BLaER1 treated with 17β-estradiol and CSF1 and Interleukin-3, amounts not matched to agents 10 nM and 100 nM (cell line): Measurements from ENCODE around the gene LPP.
A peak's percentile ranks its signal among the peaks of the same experiment; 100 is the strongest.

Experiments
- H3K27ac ChIP-seq, 11 experiments: shearing (Covaris generic); formaldehyde crosslinking; 2 replicates each; pipeline ENCODE4 v1.8.1; 2022
- H3K27me3 ChIP-seq, 11 experiments: shearing (Covaris generic); formaldehyde crosslinking; 2 replicates each; pipeline ENCODE4 v1.8.1; 2022
- H3K36me3 ChIP-seq, 11 experiments: shearing (Covaris generic); formaldehyde crosslinking; 2 replicates each; pipeline ENCODE4 v1.8.1; 2022
- H3K4me1 ChIP-seq, 10 experiments: shearing (Covaris generic); formaldehyde crosslinking; 2 replicates each; pipeline ENCODE4 v1.8.1; 2022
- H3K4me2 ChIP-seq, 11 experiments: shearing (Covaris generic); formaldehyde crosslinking; 2 replicates each; pipeline ENCODE4 v1.8.1; 2022
- H3K4me3 ChIP-seq, 10 experiments: shearing (Covaris generic); formaldehyde crosslinking; 2 replicates each; pipeline ENCODE4 v1.8.1; 2022
- H3K9ac ChIP-seq, 11 experiments: shearing (Covaris generic); formaldehyde crosslinking; 2 replicates each; pipeline ENCODE4 v1.8.1; 2022
- H3K9me3 ChIP-seq, 11 experiments: shearing (Covaris generic); formaldehyde crosslinking; replicated peaks in 1 of 11; 2 replicates each; pipeline ENCODE4 v1.8.1; 2022
- H4K20me1 ChIP-seq, 11 experiments: shearing (Covaris generic); formaldehyde crosslinking; 2 replicates each; pipeline ENCODE4 v1.8.1; 2022
- Cebpa-rat ChIP-seq, 11 experiments: shearing (Covaris generic); IDR thresholded peaks; 2 replicates each; pipeline ENCODE4 v1.8.1; 2022

The LPP gene

DNA sequence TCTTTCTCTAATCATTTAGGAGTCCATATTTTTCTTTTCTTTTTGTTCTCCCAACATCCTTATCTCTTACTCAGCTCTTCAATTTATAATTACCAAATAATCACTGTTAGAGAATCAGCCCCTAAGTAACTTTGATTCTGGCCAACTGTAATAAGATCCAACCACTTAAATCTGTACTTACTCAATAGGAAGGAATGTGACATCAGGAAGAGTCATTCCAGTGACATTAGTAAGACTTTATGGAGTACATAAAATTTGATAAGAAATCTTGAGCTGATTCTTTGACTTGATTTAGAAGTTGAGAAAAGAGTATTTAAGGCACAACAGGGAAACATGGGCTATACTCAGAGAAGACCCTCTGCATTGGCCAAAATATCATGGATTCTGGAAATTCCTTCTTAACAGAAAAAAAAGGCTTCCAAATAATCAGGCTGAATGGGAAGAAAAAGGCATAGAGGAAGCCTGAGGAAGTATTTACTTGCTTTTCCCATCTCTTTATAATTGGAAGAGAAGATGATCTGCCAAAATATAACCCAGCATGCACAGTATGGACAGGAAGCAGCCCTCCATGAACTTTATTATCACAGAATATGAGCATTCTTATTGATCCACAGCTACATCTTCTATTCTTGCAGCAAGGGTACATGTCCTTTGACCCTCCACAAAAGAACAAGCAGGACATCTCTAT lies 728.1 kb downstream of the LPP start:
- Histone ChIP-seq H3K4me2 (no peak overlapping the region), H3K9ac (no peak overlapping the region), H3K27ac (no peak overlapping the region), H3K4me3 (no peak overlapping the region), H3K4me1 (peaks cover 0 to 20% (median 0%) of the 10 kb centered on the region in 10 experiments; a peak in 6 of 20 replicates), H3K36me3 (peaks cover 16 to 73% (median 42%) of the 10 kb centered on the region in 11 experiments; a peak in 20 of 22 replicates), H4K20me1 (no peaks in the 10 kb centered on the region), H3K9me3 (peaks cover 0 to 15% (median 5%) of the 10 kb centered on the region in 11 experiments; a peak in 7 of 22 replicates), H3K27me3 (no peaks in the 10 kb centered on the region)
- no peak for TF ChIP-seq Cebpa-rat (IDR thresholded peaks at IDR 0.05)

DNA sequence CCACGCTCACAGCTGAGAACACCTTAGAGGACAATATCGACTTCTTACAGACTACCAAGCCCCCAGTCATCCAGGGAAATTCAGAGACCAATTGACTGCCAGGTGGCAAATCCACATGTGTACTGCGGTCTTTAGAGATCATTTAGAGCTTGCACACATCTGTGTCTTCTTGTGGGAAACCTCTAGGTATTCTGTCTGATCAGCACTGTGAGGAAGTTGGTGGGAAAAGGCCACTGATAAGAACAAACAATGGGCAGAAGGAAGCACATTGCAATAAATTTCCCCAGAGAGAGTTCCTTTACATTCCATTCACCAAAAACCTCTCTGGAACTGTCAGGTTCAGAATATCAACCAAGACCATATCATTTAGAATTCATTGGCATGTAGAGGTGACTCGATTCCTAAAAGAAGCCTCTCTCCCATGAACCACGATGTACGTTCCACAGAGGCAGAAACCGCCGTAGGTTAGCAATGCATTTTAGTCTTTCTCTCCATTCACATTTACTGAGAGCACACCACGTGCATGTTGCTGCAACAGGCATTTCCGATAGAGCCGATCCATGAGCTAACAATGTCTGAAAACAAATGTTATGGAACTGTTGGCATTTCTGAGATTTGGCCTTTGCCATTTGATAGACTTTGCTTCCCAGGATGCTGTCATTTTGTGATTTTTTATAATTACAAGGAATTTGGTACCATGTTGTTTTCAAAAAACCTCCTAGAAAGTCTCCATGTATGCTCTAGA lies 730.5 kb downstream of the LPP start:
- peaks cover 0 to 15% (median 5%) of the 10 kb centered on the region in 11 experiments; a peak in 8 of 22 replicates for H3K9me3 ChIP-seq
- H3K9ac ChIP-seq = no peak overlapping the region
- no peak overlapping the region for H3K4me3 ChIP-seq
- H3K4me2 ChIP-seq = no peak overlapping the region
- H3K27me3 ChIP-seq = no peaks in the 10 kb centered on the region
- H3K27ac ChIP-seq = peak overlapping the region in 1 of 11 experiments; percentile 8; a peak in 1 of 22 replicates
- peaks cover 16 to 65% (median 29%) of the 10 kb centered on the region in 11 experiments; a peak in 20 of 22 replicates for H3K36me3 ChIP-seq
- TF ChIP-seq Cebpa-rat (IDR thresholded peaks at IDR 0.05) = no peak
- peaks cover 0 to 39% (median 0%) of the 10 kb centered on the region in 10 experiments; a peak in 6 of 20 replicates for H3K4me1 ChIP-seq
- H4K20me1 ChIP-seq = no peaks in the 10 kb centered on the region

- H3K9me3 ChIP-seq = peaks cover 0 to 10% (median 0%) of the 10 kb centered on the region in 11 experiments; a peak in 5 of 22 replicates
- peaks cover 0 to 55% (median 0%) of the 10 kb centered on the region in 10 experiments; a peak in 6 of 20 replicates for H3K4me1 ChIP-seq
- H3K27ac ChIP-seq = no peak overlapping the region
- H3K4me2 ChIP-seq = peak overlapping the region in 2 of 11 experiments; percentile 48 to 62; a peak in 3 of 22 replicates
- H3K36me3 ChIP-seq = peaks cover 0 to 41% (median 11%) of the 10 kb centered on the region in 11 experiments; a peak in 14 of 22 replicates
- no peak overlapping the region for H3K9ac ChIP-seq
- TF ChIP-seq Cebpa-rat (IDR thresholded peaks at IDR 0.05) = no peak
- H3K27me3 ChIP-seq = no peaks in the 10 kb centered on the region
- no peaks in the 10 kb centered on the region for H4K20me1 ChIP-seq
- H3K4me3 ChIP-seq = no peak overlapping the region
Measured at GRCh38 chr3:188888321-188889053, 734.5 kb downstream of the LPP start.

GRCh38 chr3:188889054-188889491 lies 735.1 kb downstream of the LPP start:
- Histone ChIP-seq H3K27me3 (no peaks in the 10 kb centered on the region), H3K27ac (no peak overlapping the region), H3K4me2 (no peak overlapping the region), H3K9ac (no peak overlapping the region), H3K4me1 (peaks cover 0 to 54% (median 0%) of the 10 kb centered on the region in 10 experiments; a peak in 6 of 20 replicates), H3K9me3 (peaks cover 0 to 8% (median 0%) of the 10 kb centered on the region in 11 experiments; a peak in 5 of 22 replicates), H3K4me3 (no peak overlapping the region), H4K20me1 (no peaks in the 10 kb centered on the region), H3K36me3 (peaks cover 0 to 35% (median 11%) of the 10 kb centered on the region in 11 experiments; a peak in 14 of 22 replicates)
- no peak for TF ChIP-seq Cebpa-rat (IDR thresholded peaks at IDR 0.05)

GRCh38 chr3:188890572-188891270 lies 736.8 kb downstream of the LPP start:
- Histone ChIP-seq H3K9ac (no peak overlapping the region), H3K9me3 (peaks cover 0 to 7% (median 0%) of the 10 kb centered on the region in 11 experiments; a peak in 2 of 22 replicates), H3K27me3 (no peaks in the 10 kb centered on the region), H3K27ac (no peak overlapping the region), H3K4me3 (no peak overlapping the region), H3K4me2 (no peak overlapping the region), H3K4me1 (peaks cover 0 to 49% (median 0%) of the 10 kb centered on the region in 10 experiments; a peak in 6 of 20 replicates), H4K20me1 (no peaks in the 10 kb centered on the region), H3K36me3 (peaks cover 0 to 22% (median 0%) of the 10 kb centered on the region in 11 experiments; a peak in 7 of 22 replicates)
- TF ChIP-seq Cebpa-rat (IDR thresholded peaks at IDR 0.05) = no peak

DNA sequence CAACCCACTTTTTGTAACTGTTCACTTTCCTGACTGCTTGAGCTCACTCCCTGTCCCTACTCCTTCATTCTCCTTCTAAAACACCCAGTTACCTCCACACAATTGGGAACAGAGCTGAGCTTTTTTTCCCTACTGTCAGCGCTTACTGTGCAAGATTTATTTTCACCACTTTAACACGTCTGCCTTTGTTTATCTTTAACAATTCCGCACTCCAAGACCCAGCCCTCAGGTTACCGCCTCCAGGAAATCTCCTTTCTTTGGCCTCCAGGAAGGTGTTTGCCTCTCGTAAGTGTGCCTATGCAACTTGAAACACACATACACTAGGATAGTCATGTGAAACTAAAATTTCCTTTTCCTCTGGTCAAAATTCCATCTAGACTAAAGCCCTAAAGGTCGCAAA lies 745.9 kb downstream of the LPP start:
- Histone ChIP-seq H3K27ac (peak overlapping the region in 3 of 11 experiments; percentile 18 to 83 (median 76); a peak in 6 of 22 replicates), H3K9ac (peak overlapping the region in 2 of 11 experiments; percentile 28 to 55; a peak in 3 of 22 replicates), H4K20me1 (no peaks in the 10 kb centered on the region), H3K36me3 (no peaks in the 10 kb centered on the region), H3K4me1 (peaks cover 0 to 68% (median 0%) of the 10 kb centered on the region in 10 experiments; a peak in 8 of 20 replicates), H3K9me3 (no peaks in the 10 kb centered on the region), H3K4me2 (peak overlapping the region in 4 of 11 experiments; percentile 41 to 79 (median 75); a peak in 7 of 22 replicates), H3K27me3 (no peaks in the 10 kb centered on the region), H3K4me3 (no peak overlapping the region)
- no peak for TF ChIP-seq Cebpa-rat (IDR thresholded peaks at IDR 0.05)

GRCh38 chr3:188900421-188900951 lies 746.5 kb downstream of the LPP start:
- peak overlapping the region in 4 of 11 experiments; percentile 53 to 83 (median 66); a peak in 6 of 22 replicates for H3K27ac ChIP-seq
- peaks cover 0 to 74% (median 0%) of the 10 kb centered on the region in 10 experiments; a peak in 8 of 20 replicates for H3K4me1 ChIP-seq
- no peaks in the 10 kb centered on the region for H4K20me1 ChIP-seq
- no peaks in the 10 kb centered on the region; a peak in 1 of 22 replicates for H3K9me3 ChIP-seq
- no peak for TF ChIP-seq Cebpa-rat (IDR thresholded peaks at IDR 0.05)
- H3K4me2 ChIP-seq = peak overlapping the region in 4 of 11 experiments; percentile 41 to 79 (median 78); a peak in 8 of 22 replicates
- H3K4me3 ChIP-seq = no peak overlapping the region
- no peaks in the 10 kb centered on the region for H3K27me3 ChIP-seq
- no peaks in the 10 kb centered on the region for H3K36me3 ChIP-seq
- H3K9ac ChIP-seq = peak overlapping the region in 2 of 11 experiments; percentile 28 to 55; a peak in 3 of 22 replicates
